HEK293 (cell line): ENCODE data around the gene RNF223.
A peak's percentile ranks its signal among the peaks of the same experiment; 100 is the strongest.
"Not testable (repeated sequence)": the region's sequence is repeated elsewhere in the genome, so short reads cannot be mapped to it uniquely, and the experiment has no call there.

Experiments
- CTCF ChIA-PET: fragments of 350-600 bp; formaldehyde crosslinking; extraction: SDS; loops from one replicate; lab custom pipeline; 2021; ENCODE audit warnings: antibody characterized with exemption; lab: Yijun Ruan, JAX
- POLR2A ChIA-PET: fragments of 300-600 bp; formaldehyde crosslinking; extraction: SDS; loops from one replicate; lab custom pipeline; 2020; ENCODE audit warnings: antibody characterized with exemption, inconsistent platforms; lab: Yijun Ruan, JAX
- H3K27ac ChIP-seq: fragments of 200-500 bp; sonication (Bioruptor generic); 2 replicates; pipeline ENCODE4 v1.5.1; 2014; ENCODE audit warnings: low read depth, low read length, control low read depth, inconsistent platforms; ENCODE audit errors: extremely low read depth
- H3K36me3 ChIP-seq, 2 experiments: fragments of 200-500 bp in 1 of 2; sonication (Bioruptor generic) in 1 of 2; 1 replicate in 1 of 2; 2 replicates in 1 of 2; pipeline ENCODE4 v1.5.1; 2014 to 2017; ENCODE audit warnings: inconsistent platforms in 2 of 2, low read length in 2 of 2; ENCODE audit not compliant: control insufficient read depth in 2 of 2, insufficient read depth in 1 of 2
- H3K4me1 ChIP-seq: fragments of 200-500 bp; sonication (Bioruptor generic); 2 replicates; pipeline ENCODE4 v1.5.1; 2014; ENCODE audit warnings: mild to moderate bottlenecking, low read length, inconsistent platforms; ENCODE audit not compliant: control insufficient read depth, insufficient read depth
- H3K4me3 ChIP-seq: 2 replicates; pipeline ENCODE4 v1.5.1; 2011; ENCODE audit warnings: low read depth, mild to moderate bottlenecking, control low read depth, low read length, moderate library complexity
- H3K9me3 ChIP-seq: fragments of 200-500 bp; sonication (Bioruptor generic); 2 replicates; pipeline ENCODE4 v1.5.1; 2014; ENCODE audit warnings: low read depth, low read length, inconsistent platforms; ENCODE audit not compliant: control insufficient read depth, insufficient read depth
- FEZF1 ChIP-seq: fragments of 450-650 bp; formaldehyde crosslinking; IDR thresholded peaks from 2 replicates; pipeline ENCODE4 v1.5.1; 2016; ENCODE audit warnings: missing biosample characterization, missing genetic modification characterization
- GLI4 ChIP-seq: fragments of 450-650 bp; formaldehyde crosslinking; IDR thresholded peaks from 2 replicates; pipeline ENCODE4 v1.5.1; 2016; ENCODE audit warnings: missing biosample characterization, missing genetic modification characterization
- MZF1 ChIP-seq: fragments of 450-650 bp; formaldehyde crosslinking; IDR thresholded peaks from 2 replicates; pipeline ENCODE4 v1.5.1; 2017; ENCODE audit warnings: missing biosample characterization, missing genetic modification characterization, borderline replicate concordance
- OSR2 ChIP-seq: fragments of 450-650 bp; formaldehyde crosslinking; IDR thresholded peaks from 2 replicates; pipeline ENCODE4 v1.5.1; 2016; ENCODE audit warnings: missing biosample characterization, missing genetic modification characterization
- RBAK ChIP-seq: fragments of 450-650 bp; formaldehyde crosslinking; IDR thresholded peaks from 2 replicates; pipeline ENCODE4 v1.5.1; 2016; ENCODE audit warnings: missing biosample characterization, missing genetic modification characterization
- SP7 ChIP-seq: fragments of 450-650 bp; formaldehyde crosslinking; IDR thresholded peaks from 2 replicates; pipeline ENCODE4 v1.5.1; 2016; ENCODE audit warnings: missing biosample characterization, missing genetic modification characterization
- TRIM28 ChIP-seq: IDR thresholded peaks from 2 replicates; pipeline ENCODE4 v1.6.1; 2011; ENCODE audit warnings: low read length, control low read depth, borderline replicate concordance
- ZFHX2 ChIP-seq: fragments of 450-650 bp; formaldehyde crosslinking; conservative IDR thresholded peaks from 2 replicates; pipeline ENCODE4 v1.5.1; 2016; ENCODE audit warnings: missing biosample characterization, missing genetic modification characterization
- ZFP37 ChIP-seq: fragments of 450-650 bp; formaldehyde crosslinking; IDR thresholded peaks from 2 replicates; pipeline ENCODE4 v1.5.1; 2016; ENCODE audit warnings: missing biosample characterization, missing genetic modification characterization
- ZNF146 ChIP-seq: fragments of 450-650 bp; formaldehyde crosslinking; IDR thresholded peaks from 2 replicates; pipeline ENCODE4 v1.5.1; 2016; ENCODE audit warnings: missing biosample characterization, missing genetic modification characterization
- ZNF155 ChIP-seq: fragments of 450-650 bp; formaldehyde crosslinking; IDR thresholded peaks from 2 replicates; pipeline ENCODE4 v1.5.1; 2016; ENCODE audit warnings: missing biosample characterization, missing genetic modification characterization
- ZNF169 ChIP-seq: fragments of 450-650 bp; formaldehyde crosslinking; IDR thresholded peaks from 2 replicates; pipeline ENCODE4 v1.5.1; 2016; ENCODE audit warnings: missing biosample characterization, missing genetic modification characterization
- ZNF184 ChIP-seq: fragments of 450-650 bp; IDR thresholded peaks from 2 replicates; pipeline ENCODE4 v1.5.1; 2018; ENCODE audit warnings: missing biosample characterization, mild to moderate bottlenecking, missing genetic modification characterization
- ZNF2 ChIP-seq: fragments of 450-650 bp; formaldehyde crosslinking; IDR thresholded peaks from 2 replicates; pipeline ENCODE4 v1.5.1; 2016; ENCODE audit warnings: missing biosample characterization, missing genetic modification characterization
- ZNF211 ChIP-seq: fragments of 450-650 bp; formaldehyde crosslinking; IDR thresholded peaks from 2 replicates; pipeline ENCODE4 v1.5.1; 2016; ENCODE audit warnings: low read depth, missing biosample characterization, missing genetic modification characterization
- ZNF292 ChIP-seq: fragments of 450-650 bp; formaldehyde crosslinking; IDR thresholded peaks from 2 replicates; pipeline ENCODE4 v1.5.1; 2016; ENCODE audit warnings: low read depth, missing biosample characterization, missing genetic modification characterization, borderline replicate concordance
- ZNF350 ChIP-seq: fragments of 450-650 bp; formaldehyde crosslinking; IDR thresholded peaks from 2 replicates; pipeline ENCODE4 v1.5.0; 2017; ENCODE audit warnings: missing biosample characterization, mild to moderate bottlenecking, missing genetic modification characterization
- ZNF416 ChIP-seq: fragments of 450-650 bp; formaldehyde crosslinking; IDR thresholded peaks from 2 replicates; pipeline ENCODE4 v1.5.1; 2016; ENCODE audit warnings: missing biosample characterization, missing genetic modification characterization
- ZNF510 ChIP-seq: fragments of 450-650 bp; formaldehyde crosslinking; IDR thresholded peaks from 2 replicates; pipeline ENCODE4 v1.5.1; 2018; ENCODE audit warnings: mild to moderate bottlenecking, missing genetic modification characterization, missing biosample characterization; ENCODE audit not compliant: insufficient replicate concordance
- ZNF548 ChIP-seq: fragments of 450-650 bp; formaldehyde crosslinking; IDR thresholded peaks from 2 replicates; pipeline ENCODE4 v1.5.1; 2016; ENCODE audit warnings: missing biosample characterization, missing genetic modification characterization
- ZNF549 ChIP-seq: fragments of 450-650 bp; IDR thresholded peaks from 2 replicates; pipeline ENCODE4 v1.5.1; 2018; ENCODE audit warnings: missing biosample characterization, missing genetic modification characterization, mild to moderate bottlenecking, inconsistent platforms, moderate library complexity
- ZNF560 ChIP-seq: fragments of 450-650 bp; formaldehyde crosslinking; IDR thresholded peaks from 2 replicates; pipeline ENCODE4 v1.5.1; 2017; ENCODE audit warnings: missing biosample characterization, missing genetic modification characterization, borderline replicate concordance
- ZNF585B ChIP-seq: fragments of 450-650 bp; formaldehyde crosslinking; IDR thresholded peaks from 2 replicates; pipeline ENCODE4 v1.5.1; 2016; ENCODE audit warnings: missing biosample characterization, missing genetic modification characterization
- ZNF596 ChIP-seq: fragments of 450-650 bp; IDR thresholded peaks from 2 replicates; pipeline ENCODE4 v1.5.0; 2018; ENCODE audit warnings: missing biosample characterization, mild to moderate bottlenecking, missing genetic modification characterization, moderate library complexity
- ZNF610 ChIP-seq: fragments of 450-650 bp; formaldehyde crosslinking; IDR thresholded peaks from 2 replicates; pipeline ENCODE4 v1.5.1; 2016; ENCODE audit warnings: missing biosample characterization, missing genetic modification characterization, borderline replicate concordance
- ZNF623 ChIP-seq: fragments of 450-650 bp; formaldehyde crosslinking; IDR thresholded peaks from 2 replicates; pipeline ENCODE4 v1.5.1; 2016; ENCODE audit warnings: missing biosample characterization, missing genetic modification characterization
- ZNF677 ChIP-seq: fragments of 450-650 bp; IDR thresholded peaks from 2 replicates; pipeline ENCODE4 v1.5.0; 2018; ENCODE audit warnings: missing biosample characterization, mild to moderate bottlenecking, missing genetic modification characterization, moderate library complexity
- ZNF776 ChIP-seq: fragments of 450-650 bp; formaldehyde crosslinking; IDR thresholded peaks from 2 replicates; pipeline ENCODE4 v1.5.0; 2017; ENCODE audit warnings: missing biosample characterization, missing genetic modification characterization, borderline replicate concordance
- ZSCAN23 ChIP-seq: fragments of 450-650 bp; formaldehyde crosslinking; IDR thresholded peaks from 2 replicates; pipeline ENCODE4 v1.5.1; 2016; ENCODE audit warnings: missing biosample characterization, missing genetic modification characterization
- TF ChIP-seq, protein P1 (sequence below): fragments of 450-650 bp; formaldehyde crosslinking; IDR thresholded peaks from 2 replicates; pipeline ENCODE4 v1.5.1; 2016; ENCODE audit warnings: missing biosample characterization, missing genetic modification characterization

RNF223 gene

GRCh38 chr1:1106510-1107221, 32.6 kb upstream of the RNF223 start (continued):
- TF ChIP-seq ZFHX2 (no peak), ZNF146 (tag by site-specific recombination) (no peak), ZNF510 (tag by site-specific recombination) (peak; percentile 36), ZSCAN23 (tag by site-specific recombination) (no peak), ZNF416 (tag by site-specific recombination) (0 out of 2 replicates have a peak, but pooled peaks have one; percentile 45), RBAK (tag by site-specific recombination) (peak; percentile 93), ZNF2 (tag by site-specific recombination) (0 out of 2 replicates have a peak, but pooled peaks have one; percentile 27), ZNF155 (tag by site-specific recombination) (peak; percentile 94), ZNF549 (tag by site-specific recombination) (peak; percentile 59; the same call in 1 of the 2 replicates), ZNF610 (tag by site-specific recombination) (peak; percentile 82), ZNF169 (tag by site-specific recombination) (0 out of 2 replicates have a peak, but pooled peaks have one; percentile 65), ZNF548 (tag by site-specific recombination) (0 out of 2 replicates have a peak, but pooled peaks have one; percentile 51), ZNF596 (tag by site-specific recombination) (no peak), ZFP37 (tag by site-specific recombination) (no peak), ZNF184 (tag by site-specific recombination) (peak; percentile 86; the same call in 1 of the 2 replicates), ZNF211 (tag by site-specific recombination) (0 out of 2 replicates have a peak, but pooled peaks have one; percentile 41), FEZF1 (tag by site-specific recombination) (no peak), ZNF677 (tag by site-specific recombination) (no peak), SP7 (0 out of 2 replicates have a peak, but pooled peaks have one; percentile 21), GLI4 (tag by site-specific recombination) (no peak), ZNF560 (tag by site-specific recombination) (0 out of 2 replicates have a peak, but pooled peaks have one; percentile 32), ZNF623 (no peak), ZNF776 (peak; percentile 49; the same call in 1 of the 2 replicates), ZNF585B (tag by site-specific recombination) (peak; percentile 13; the same call in 1 of the 2 replicates), ZNF292 (tag by site-specific recombination) (no peak), ZNF350 (tag by site-specific recombination) (no peak), OSR2 (no peak), TRIM28 (peak; percentile 77; the same call in 1 of the 2 replicates), MZF1 (tag by site-specific recombination) (0 out of 2 replicates have a peak, but pooled peaks have one; percentile 23)
- TF ChIP-seq, protein P1, sequence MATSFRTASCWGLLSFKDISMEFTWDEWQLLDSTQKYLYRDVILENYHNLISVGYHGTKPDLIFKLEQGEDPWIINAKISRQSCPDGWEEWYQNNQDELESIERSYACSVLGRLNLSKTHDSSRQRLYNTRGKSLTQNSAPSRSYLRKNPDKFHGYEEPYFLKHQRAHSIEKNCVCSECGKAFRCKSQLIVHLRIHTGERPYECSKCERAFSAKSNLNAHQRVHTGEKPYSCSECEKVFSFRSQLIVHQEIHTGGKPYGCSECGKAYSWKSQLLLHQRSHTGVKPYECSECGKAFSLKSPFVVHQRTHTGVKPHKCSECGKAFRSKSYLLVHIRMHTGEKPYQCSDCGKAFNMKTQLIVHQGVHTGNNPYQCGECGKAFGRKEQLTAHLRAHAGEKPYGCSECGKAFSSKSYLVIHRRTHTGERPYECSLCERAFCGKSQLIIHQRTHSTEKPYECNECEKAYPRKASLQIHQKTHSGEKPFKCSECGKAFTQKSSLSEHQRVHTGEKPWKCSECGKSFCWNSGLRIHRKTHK, result 0 out of 2 replicates have a peak, but pooled peaks have one; percentile 26
- TF ChIP-seq, all 188 proteins: peak for 24

GRCh38 chr1:1104152-1104551, 30.0 kb upstream of the RNF223 start:
- H3K4me1 ChIP-seq, H3K27ac ChIP-seq, CTCF ChIA-PET, H3K4me3 ChIP-seq, H3K9me3 ChIP-seq, H3K36me3 ChIP-seq: not testable (repeated sequence)
- POLR2A ChIA-PET, result interaction anchor here (1.0 kb wide), 1 partner anchor 9 kb away, joined by 7 read pairs; no protein-coding TSS in a partner anchor
